IPS-NIHi7 (cell line): ENCODE results near the gene TAC1.
A peak's percentile ranks its signal among the peaks of the same experiment; 100 is the strongest.
"Not testable (repeated sequence)": the region's sequence is repeated elsewhere in the genome, so short reads cannot be mapped to it uniquely, and the experiment has no call there.

Source experiments
- DNase-seq: peaks from one replicate; pipeline ENCODE4 v3.0.0; 2012; ENCODE audit warnings: mixed read lengths; ENCODE audit errors: extremely low spot score

Gene TAC1, protein sequence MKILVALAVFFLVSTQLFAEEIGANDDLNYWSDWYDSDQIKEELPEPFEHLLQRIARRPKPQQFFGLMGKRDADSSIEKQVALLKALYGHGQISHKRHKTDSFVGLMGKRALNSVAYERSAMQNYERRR

GRCh38 chr7:97731736-97732564, at the start of gene TAC1:
TAC1 (plus strand) TSS chr7:97732086; CDS start chr7:97732613, 527 bp downstream.
- DNase-seq: peak; percentile 57

DNA sequence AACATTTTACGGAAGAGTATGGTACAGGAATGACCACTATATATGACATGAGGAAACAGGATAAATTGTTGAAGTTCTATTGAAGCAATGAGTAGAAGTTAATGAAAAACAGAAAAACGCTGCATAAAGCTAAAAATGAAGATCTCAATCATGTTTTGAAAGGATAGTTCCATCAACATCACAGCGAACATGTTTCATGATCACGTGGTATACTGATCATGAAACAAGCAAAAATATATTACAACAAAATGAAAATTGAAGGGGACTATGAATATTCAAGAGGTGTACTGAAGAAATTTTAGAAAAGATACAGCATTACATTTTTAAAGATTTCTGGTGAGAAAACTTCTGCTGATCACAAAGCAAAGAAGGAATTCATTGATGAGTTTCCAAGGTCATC, 45.9 kb upstream of the TAC1 start:
- no peak for DNase-seq

DNA sequence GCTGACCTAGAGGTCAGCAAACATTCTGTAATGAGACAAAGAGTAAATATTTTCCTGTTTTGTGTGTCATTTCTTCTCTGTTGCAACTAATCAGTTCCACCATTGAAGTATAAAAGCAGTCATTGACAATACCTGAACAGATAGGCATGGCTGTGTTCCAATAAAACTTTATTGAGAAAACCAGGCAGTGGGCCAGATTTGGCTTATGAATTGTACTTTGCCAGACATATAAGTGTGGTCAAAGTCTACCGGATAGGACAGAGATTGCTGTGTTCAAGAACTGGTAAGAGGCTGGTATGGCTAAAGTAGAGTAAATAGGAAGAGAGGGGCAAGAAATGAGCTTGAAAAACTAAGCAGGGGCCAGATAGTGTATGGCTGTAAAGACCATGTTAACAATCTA, 38.3 kb upstream of the TAC1 start:
- DNase-seq: no peak

DNA sequence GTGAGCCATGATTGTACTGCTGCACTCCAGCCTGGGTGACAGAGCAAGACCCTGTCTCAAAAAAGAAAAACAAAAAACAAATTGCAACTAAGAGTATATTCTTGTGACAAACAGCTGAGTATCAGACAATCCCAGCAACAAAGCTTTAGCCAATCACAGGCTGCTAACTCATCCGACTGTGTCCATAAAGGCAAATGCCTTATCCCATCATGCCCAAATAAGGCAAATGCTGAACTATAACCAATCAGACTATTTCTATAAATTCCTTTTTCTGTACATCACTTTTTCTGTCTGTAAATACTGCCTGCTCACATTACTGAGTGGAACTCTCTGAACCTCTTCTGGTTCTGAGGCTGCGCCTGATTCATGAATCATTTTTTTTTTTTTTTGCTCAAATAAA, 37.5 kb upstream of the TAC1 start:
- DNase-seq: no peak

DNA sequence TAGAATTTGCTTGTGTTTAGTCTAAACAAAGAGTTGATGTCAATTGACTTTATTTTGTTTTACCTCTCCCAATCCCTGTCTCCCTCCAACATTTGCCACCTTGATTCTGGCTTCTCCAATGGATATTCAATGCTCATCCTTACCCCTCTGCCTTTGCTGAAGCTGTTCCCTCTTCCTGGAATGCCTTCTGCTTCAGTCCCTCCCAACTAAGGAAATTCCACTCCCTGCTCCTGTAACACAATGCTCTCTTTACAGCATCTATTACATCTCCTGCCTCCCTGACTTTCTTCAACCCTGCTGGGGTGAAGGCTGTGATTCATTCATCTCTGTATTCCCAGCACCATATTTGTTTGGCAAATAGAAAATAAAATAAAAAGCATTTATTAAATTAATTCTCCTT, 34.5 kb upstream of the TAC1 start:
- DNase-seq: peak; percentile 10

- no peak for DNase-seq
Observed at GRCh38 chr7:97722386-97722785, 9.5 kb upstream of the TAC1 start.

DNA sequence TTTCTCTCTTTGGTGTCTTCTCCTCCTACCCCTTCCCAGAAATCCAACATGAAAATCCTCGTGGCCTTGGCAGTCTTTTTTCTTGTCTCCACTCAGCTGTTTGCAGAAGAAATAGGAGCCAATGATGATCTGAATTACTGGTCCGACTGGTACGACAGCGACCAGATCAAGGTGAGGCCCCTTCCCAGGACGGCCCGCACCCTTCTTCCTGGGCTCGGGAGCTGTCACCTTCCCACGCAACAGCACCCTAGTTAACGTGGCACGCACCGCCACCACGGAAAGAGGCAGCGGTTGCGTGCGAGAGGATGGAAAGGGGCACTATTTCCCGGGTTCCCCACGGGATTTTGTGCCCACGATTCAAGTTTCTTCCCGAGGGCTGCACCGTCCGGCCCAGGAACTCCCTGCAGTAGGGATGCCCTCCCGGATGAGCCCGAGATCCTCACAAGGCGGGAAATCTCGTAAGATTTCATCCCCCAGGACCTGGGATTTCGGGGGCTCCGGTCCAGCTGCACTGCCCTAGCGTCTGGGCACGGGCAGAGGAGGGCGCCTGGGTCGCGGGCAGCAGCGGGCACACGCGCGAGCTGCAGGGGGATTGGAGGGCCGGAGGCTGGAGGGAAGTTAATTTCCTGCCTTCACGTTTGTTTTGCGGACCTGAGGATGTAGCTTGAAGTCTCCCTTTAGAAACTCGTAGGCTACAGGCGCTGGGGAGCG, 834 bp downstream of the TAC1 start:
- DNase-seq: peak; percentile 18

DNA sequence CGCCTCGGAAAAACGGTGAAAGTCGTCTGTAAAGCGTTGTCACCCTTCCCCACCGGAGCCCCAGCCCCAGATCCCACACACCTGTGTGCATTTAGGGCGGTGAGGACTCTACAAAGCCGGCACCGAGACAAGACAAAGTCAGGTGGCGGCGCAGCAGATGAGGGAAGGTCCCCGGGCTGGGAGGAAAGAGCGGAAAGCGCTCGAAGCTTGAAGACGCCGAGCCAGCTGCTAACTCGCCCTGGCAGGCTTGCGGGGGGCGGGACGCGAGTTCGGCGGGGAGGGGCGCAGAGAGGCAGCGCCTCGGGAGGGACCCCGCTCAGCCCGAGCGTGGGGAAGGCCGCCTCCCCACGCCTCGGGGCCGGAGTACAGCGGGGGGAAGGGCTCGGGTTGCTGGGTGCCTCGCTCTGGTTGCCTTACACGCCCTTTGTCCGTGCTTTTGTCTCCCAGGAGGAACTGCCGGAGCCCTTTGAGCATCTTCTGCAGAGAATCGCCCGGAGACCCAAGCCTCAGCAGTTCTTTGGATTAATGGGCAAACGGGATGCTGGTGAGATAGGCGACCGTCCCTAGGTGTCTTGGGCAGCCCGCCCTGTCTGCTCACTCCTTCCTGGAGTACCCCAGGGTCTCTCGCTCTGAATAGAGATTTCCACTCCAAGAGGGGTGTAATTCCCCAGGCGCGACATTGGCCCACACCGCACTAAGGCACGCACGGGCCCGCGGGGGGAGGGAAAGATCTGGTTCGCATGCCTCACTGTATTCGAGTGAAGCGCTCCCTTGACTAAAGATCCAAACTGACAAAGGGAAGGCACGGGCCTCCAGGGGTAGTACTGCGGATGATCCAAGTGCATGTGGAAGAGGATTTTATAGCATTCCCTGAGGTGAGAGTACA, 1.6 kb downstream of the TAC1 start:
- peak; percentile 47 for DNase-seq

GRCh38 chr7:97734255-97734654, 2.4 kb downstream of the TAC1 start:
- no peak for DNase-seq

DNA sequence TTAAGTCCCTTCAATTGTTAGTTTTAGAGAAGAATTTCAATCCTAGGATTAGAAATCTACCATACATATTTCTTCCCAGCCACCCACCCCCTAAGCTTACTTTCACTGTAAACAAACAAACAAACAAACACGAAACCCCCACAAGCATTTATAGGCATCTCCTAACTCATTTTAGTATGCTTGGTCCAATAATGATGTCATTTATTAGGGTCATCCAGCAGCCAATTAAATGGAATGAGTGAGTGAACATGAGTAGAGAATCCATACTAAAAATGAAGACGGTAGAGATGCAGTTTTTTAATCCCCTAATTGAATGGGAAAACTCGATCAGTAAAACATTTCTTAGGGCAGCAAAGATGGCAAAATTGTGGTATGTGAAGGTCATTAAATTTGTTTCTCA, 3.2 kb downstream of the TAC1 start:
- no peak for DNase-seq

- no peak for DNase-seq
Observed at GRCh38 chr7:97748482-97748881, 16.6 kb downstream of the TAC1 start.

DNA sequence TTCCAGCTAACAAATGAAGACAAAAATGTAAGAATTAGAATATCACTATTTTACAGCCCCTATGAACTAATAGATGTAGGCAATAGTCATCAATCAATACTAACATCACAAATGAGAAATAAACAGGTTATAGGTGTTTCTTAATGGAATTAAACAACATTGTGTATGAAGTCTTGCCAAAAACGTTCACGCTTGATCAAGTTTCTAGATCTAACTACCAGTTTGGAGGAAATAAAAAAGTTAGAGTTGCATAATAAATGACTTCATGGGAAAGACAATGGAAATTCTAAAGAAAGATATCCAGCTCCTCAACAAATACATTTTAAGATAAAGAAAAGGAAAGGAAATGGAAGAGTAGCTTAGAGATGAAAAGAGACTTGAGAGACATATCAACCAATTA, 19.7 kb downstream of the TAC1 start:
- no peak for DNase-seq

- DNase-seq: no peak
Observed at GRCh38 chr7:97752215-97752614, 20.3 kb downstream of the TAC1 start.

DNA sequence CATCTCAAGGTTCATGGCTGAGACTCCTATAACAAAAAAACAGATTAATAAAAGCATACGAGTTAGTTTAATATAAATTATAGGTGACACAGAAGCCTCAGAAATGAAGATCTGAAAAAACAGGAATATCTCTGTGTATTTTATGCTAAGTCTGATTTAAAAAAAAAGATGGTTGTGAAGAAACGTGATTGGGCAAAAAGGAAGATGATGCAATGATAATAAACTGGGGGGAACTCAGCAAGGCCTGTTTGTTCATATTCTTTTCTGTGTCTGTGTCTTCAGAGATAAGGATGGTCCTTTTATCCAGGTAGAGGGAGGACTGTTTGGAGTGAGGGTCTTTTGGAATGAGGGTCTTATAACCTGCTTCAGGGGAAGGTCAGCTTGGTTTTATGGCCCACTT, 25.9 kb downstream of the TAC1 start:
- DNase-seq: no peak

DNA sequence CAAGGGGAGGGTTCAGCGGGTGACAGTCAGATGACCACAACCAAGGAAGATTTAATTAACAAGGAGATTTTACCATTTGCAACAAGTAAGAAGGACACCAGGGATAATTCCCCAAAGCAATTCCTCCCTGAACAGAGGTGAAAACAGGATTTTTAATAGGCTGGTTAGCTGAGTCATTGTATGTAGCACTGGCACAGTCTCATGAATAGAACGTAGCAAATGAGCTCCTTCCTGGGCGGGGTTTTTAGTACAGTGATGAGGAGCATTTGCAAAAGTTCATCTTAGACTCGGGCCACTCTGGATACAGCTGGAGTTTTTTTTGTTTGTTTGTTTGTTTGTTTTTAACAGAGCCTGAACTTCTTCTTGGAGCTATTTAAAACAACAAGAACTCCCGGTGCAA, 39.0 kb downstream of the TAC1 start:
- DNase-seq: no peak

GRCh38 chr7:97771576-97771975, 39.7 kb downstream of the TAC1 start:
- DNase-seq: no peak

GRCh38 chr7:97772045-97772901, 40.4 kb downstream of the TAC1 start:
- DNase-seq: no peak

DNA sequence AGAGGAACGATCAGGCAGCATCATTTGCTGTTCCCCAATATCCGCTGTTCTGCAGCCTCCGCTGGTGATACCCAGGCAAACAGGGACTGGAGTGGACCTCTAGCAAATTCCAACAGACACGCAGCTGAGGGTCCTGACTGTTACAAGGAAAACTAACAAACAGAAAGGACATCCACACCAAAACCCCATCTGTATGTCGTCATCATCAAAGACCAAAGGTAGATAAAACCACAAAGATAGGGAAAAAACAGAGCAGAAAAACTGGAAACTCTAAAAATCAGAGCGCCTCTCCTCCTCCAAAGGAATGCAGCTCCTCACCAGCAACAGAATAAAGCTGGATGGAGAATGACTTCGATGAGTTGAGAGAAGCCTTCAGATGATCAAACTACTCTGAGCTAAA, 54.5 kb downstream of the TAC1 start:
- not testable (repeated sequence) for DNase-seq
